GM19238 (cell line): ENCODE data around the gene WDFY4.
"Not testable (repeated sequence)": the region's sequence is repeated elsewhere in the genome, so short reads cannot be mapped to it uniquely, and the experiment has no call there.

Source experiments
- DNase-seq: peaks from one replicate; pipeline ENCODE4 v3.0.0; 2011; ENCODE audit warnings: low spot score; ENCODE audit not compliant: insufficient read length

The WDFY4 gene, protein sequence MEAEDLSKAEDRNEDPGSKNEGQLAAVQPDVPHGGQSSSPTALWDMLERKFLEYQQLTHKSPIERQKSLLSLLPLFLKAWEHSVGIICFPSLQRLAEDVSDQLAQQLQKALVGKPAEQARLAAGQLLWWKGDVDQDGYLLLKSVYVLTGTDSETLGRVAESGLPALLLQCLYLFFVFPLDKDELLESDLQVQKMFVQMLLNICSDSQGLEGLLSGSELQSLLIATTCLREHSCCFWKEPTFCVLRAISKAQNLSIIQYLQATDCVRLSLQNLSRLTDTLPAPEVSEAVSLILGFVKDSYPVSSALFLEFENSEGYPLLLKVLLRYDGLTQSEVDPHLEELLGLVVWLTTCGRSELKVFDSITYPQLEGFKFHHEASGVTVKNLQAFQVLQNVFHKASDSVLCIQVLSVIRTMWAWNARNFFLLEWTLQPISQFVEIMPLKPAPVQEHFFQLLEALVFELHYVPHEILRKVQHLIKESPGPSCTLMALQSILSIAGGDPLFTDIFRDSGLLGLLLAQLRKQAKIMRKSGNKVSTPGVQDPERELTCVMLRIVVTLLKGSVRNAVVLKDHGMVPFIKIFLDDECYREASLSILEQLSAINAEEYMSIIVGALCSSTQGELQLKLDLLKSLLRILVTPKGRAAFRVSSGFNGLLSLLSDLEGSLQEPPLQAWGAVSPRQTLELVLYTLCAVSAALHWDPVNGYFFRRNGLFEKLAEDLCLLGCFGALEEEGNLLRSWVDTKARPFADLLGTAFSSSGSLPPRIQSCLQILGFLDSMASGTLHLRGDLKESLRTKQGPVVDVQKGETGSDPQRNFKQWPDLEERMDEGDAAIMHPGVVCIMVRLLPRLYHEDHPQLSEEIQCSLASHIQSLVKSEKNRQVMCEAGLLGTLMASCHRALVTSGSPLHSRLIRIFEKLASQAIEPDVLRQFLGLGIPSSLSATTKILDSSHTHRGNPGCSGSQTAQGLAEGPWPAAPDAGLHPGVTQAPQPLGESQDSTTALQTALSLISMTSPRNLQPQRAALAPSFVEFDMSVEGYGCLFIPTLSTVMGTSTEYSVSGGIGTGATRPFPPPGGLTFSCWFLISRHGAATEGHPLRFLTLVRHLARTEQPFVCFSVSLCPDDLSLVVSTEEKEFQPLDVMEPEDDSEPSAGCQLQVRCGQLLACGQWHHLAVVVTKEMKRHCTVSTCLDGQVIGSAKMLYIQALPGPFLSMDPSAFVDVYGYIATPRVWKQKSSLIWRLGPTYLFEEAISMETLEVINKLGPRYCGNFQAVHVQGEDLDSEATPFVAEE (N-terminal part only)

DNA sequence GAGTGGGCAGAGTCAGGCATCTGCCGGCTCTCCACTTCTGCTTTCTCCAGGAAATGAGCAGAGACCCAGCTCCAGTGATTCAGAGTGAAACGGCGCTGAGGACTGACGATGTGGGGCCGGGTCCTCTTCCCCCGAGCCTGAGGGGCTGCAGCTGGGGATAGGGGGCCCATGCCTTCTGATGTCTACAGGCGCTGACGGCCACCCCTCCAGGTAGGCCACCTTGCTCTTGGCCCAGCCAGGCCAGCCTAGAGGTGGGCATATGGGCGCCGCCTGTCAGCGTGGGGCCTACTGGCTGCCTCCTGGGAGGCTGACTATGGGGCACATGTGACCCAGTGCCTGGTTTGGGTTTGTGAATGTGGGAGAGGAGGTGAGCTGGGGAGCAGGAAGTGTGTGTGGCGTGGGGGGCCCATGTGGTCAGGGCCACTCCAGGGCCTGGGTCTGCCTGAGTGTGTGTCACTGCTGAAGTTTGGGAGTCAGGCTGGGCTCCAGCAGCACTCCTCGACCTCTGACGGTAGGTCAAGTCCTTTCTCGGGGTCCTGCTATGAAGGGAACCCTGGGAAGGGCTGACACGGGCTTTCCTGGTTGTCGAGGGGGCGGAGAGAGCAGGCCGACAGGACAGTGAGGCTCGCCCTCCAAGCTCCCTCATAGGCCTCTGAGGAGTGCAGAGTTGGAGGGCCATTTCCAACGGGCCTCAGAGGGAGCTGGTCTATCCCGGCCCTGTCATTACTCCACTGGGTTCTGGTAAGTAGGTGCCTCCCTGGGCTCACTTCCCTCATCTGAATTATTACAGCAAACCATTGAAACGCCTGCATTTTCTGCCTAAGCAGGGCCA, at the start of gene WDFY4:
TSS of gene WDFY4 (plus strand) at position 82 of the 832 bp plus-strand sequence. CDS start 24,860 bp downstream, outside the sequence.
- peak; percentile 72 for DNase-seq

DNA sequence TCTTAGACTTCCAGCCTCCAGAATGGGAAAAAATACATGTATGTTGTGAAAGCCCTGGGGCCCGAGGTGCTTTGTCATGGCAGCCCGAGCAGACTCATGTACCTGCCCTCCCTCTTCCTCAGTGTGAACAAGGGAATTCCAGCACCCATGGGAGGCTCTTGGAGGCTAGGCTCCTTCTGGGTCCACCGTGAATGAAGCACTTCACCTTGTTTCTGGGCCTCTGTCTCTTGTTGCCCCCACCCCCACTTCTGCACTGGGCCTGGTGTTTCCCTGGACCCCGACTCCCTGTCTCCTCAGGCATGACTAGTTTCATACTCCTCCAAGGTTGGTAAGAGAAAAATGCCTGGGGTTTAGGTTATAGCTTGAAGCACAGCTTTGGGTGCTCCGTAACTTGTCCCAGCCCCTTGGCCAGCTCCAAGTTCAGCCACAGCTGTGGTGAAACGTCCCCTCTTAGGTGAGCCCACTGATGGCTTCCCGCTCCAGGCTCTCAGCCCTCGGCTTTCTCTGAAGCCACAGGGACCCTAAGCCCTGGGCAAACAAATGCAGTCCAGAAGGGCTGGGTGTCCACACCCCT, 49.6 kb upstream of the WDFY4 start:
- no peak for DNase-seq

DNA sequence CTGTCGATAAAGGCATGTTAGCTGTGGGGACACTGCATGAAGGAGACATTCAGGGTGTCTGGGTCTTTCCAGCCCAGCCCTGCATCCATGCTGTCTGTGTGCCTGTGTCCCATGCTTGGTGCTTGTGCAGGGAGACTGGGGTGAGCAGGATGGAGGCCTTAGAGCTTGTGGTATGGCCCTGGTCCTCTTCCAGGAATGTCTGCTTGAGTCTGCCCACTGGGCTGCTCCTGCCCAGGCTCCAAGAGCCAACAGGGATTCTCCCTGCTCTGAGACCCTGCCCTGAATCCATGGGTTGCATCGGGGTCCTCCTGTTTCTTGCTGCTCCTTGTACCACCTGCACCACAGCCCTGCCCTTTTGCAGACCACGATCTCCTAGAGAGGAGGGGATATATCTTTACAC, 48.4 kb upstream of the WDFY4 start:
- DNase-seq: no peak

DNA sequence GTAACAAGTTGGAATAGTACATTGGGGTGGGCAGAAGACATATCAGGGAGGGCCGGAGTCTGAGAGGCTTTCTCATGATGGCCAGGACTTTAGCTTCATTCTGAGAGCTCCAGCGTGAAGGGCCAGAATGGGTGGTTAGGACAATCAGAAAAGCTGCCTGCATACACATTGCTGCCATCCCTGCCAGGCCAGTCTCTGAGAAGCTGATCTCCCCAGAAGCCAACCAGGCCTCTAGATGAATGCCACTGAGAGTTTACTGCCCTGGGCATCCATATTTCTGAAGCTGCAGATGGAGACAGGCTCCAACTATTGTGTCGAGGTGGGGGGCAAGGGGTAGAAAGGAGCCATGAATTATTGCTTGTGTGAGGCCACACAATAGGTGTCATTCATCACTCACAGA, 47.8 kb upstream of the WDFY4 start:
- no peak for DNase-seq

DNA sequence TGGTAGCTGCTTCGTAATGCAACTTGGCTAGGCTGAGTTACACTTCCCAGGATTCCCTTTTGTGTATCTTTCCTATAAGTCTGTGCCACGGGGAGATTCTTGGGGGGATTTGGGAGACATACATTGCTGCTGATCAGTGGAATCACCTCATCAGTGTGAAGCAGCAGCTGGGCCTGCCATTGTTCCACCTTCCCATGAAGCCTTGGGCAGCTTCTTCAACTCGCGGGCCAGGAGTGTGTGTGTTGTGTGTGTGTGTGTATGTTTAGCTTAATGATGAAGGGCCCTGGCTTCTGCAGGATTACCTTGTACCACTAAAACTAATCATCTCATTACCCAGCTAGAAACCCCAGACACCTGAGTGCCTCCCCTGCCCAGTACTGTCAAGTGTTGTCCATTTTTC, 46.5 kb upstream of the WDFY4 start:
- no peak for DNase-seq

DNA sequence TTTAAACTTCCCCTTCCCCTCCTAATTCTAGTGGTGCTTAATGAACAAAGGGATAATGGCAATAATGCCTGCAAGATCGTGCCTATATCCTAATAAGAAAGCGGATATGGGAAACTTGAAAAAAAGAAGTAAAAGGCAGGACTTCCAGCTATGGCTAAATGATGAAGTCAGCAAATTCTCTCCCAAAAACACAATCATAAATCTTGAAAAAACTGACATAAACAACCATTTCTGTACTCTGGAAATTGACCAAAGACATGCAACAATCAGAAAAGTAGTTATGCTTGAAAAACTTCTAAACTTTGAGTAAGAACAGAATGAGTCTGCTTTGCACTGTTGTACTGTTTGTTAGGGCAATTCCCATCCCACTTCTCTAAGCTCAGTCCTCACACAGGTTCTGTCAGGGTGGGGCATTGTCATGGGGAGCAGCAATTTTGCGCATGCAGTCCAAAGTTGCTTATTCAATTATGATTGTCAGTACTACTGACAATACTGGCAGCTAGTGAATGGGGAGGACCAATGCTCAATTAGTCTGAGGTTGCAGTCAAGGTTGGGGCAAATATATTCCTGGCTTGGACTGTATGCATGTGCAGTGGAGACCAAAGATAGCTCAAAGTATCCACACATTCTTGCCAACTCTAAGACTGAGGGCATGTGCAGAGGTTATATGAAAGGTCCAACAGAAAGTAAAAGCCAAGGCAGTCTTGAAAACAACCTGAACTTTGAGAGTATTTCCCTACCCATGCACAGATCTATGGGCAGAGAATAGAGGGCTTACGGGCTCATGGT, 45.7 kb upstream of the WDFY4 start:
- no peak for DNase-seq

DNA sequence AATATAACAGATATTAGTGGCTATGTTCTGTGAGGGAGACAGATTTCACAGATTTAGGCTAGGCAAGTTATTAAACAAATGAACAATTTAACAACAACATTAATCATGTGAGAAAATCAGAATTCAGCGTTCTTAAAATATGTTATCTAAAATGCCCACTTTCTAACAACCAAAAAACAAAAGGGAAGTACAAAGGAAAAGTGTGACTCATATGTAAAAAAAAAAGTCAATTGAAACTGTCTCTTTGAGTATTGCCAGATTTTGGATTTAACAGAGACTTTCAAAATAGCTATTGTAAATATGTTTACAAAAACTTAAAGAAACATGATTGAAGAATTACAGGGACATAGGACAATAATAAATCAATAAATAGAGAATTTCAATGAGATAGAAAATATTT, 45.0 kb upstream of the WDFY4 start:
- no peak for DNase-seq

DNA sequence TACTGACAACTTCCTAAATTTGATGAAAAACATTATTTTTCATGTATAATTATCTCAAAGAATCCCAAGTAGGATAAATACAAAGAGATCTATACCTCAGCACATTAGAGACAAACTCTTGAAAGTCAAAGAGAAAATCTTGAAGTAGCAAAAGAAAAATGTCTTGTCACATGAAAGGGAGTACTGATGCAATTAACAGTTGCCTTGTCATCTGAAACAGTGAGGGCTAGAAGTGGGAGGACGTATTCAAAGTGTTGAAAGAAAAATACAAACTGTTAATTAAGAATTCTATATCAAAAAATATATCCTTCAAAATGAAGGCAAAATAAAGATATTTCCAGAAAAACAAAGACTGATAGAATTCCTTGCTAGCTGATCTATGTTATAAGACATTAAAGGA, 44.3 kb upstream of the WDFY4 start:
- no peak for DNase-seq

DNA sequence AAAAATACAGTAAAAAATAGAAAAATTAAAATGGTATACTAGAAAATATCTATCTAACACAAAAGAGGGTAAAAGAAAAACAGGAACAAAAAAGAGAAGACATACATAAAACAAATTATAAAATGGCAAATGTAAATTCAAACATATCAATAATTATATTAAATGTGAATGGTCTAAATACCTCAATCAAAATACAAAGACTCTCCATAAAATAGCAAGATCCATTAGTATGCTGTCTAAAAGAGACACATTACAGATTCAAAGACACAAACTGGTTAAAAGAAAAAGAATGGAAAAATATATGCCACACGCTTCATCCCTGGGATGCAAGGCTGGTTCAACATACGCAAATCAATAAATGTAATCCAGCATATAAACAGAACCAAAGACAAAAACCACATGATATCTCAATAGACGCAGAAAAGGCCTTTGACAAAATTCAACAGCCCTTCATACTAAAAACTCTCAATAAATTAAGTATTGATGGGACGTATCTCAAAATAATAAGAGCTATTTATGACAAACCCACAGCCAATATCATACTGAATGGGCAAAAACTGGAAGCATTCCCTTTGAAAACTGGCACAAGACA, 43.5 kb upstream of the WDFY4 start:
- DNase-seq: not testable (repeated sequence)

DNA sequence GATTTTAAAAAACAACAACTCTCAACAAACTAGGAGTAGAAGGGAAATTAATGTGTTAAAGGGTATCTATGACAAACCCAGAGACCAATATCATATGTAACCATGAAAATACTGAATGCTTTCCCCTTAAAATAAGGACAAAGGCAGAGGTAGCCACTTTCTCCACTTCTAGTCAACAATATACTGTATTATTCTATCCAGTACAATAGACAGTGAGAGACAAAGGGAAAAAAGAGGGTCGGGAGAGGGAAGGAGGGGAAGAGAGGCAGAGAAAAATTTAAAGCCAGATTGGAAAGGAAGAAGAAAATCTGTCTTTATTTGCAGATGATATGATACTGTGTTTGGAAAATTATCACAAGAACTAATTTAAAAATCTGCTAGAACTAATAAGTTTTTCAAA, 39.1 kb upstream of the WDFY4 start:
- no peak for DNase-seq

DNA sequence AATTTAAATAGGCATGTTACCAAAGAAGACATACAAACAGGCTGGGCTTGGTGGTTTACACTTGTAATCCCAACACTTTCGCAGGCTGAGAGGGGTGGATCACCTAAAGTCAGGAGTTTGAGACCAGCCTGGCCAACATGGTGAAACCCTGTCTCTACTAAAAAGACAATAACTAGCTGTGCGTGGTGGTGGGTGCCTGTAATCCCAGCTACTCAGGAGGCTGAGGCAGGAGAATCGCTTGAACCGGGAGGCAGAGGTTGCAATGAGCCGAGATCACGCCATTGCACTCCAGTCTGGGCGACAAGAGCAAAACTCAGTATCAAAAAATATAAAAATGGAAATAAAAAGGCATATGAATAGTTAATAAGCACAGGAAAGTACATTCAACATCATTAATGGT, 37.6 kb upstream of the WDFY4 start:
- not testable (repeated sequence) for DNase-seq

DNA sequence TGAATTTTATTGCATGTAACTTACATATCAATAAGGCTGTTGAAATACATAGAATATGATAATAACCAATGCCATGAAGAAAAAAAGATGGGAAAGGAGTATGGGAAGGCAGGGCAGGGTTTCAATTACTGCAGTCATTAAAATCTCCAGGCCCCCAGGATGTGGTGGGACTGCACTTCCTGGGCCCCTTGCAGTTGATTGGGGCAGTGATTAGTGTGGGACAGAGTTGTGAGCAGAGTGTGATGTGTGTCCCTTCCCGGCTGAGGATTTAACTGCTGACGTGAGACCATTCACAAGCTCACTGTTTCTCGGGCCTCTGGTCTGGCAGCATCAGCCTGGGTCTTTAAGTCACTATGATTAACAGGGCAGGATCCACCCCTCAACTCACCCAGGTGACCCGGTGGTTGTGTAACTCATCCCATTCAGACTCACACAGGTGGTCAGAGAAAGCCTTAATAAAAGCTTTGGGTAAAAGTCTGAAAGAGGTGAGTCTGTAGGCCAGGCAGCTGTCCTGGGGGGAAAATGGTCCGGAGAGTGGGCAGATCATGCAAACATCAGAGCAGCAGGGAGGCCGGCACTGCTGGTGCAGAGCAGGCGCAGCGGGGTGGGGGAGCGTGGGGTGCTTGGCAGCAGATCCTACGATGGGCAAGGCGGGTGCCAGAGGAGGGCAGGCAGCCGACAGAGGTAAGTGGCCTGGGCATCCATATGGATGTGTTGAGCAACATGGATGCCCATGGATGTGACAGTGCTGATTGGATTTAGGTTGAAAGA, 36.3 kb upstream of the WDFY4 start:
- no peak for DNase-seq

DNA sequence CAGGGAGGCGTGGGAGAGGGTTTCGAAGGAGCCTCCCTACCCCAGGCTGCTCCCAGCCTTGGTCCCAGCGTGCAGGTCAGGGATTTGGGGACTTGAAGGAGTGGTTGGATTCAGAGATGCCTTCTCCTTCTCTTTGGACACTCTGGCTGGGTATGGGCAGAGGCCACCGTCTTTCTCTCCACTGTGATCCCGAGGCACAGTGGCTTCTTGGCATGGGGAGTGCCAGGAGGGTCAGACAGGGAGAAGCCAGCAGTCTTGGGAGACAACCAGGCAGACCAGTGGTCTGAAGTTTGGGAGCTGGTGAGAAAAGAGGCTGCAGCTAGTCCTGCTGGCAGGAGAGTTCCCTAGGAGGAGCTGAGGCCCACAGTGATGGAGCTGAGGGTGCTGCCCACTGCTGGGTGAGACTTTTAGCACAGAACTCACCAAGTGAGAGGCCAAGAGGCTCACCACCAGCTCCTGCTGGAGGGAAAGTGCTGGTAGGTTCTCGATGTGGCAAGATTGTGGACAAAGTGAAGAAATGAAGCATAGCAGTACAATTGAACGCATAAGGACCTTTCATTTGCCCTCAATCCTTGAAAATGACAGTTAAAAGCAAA, 35.2 kb upstream of the WDFY4 start:
- no peak for DNase-seq

DNA sequence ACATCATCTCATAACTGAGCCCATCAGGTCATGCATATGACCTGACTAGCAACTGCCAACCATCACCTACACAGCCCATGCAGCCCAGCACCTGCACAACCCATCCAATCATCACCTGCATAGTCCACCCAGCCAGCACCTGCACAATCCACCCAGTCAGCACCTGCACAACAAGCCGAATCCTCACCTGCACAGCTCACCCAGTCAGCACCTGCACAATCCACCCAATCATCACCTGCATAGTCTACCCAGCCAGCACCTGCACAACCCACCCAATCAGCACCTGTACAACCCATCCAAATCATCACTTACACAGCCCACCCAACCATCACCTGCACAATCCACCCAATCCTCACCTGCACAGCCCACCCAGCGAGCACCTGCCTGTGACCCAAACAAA, 33.4 kb upstream of the WDFY4 start:
- DNase-seq: no peak

DNA sequence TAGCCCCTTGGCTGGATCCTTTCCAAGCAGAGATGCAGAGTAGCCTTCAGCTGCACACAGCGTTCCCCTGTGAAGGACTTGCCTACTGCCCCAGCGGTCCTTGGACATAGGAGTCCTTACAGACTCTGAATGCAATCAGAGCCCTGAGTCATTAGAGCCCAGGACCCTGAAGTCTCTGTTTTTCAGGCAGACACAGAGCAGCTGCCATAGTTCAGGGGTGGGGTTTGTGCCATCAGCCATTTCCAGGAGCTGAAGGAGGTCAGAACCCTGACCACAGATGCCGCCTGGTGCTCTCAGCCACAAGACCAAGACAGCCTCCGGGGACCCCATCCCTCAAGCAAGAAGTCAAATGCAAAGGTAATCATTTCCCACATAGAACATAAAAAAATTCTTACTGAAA, 32.8 kb upstream of the WDFY4 start:
- no peak for DNase-seq

DNA sequence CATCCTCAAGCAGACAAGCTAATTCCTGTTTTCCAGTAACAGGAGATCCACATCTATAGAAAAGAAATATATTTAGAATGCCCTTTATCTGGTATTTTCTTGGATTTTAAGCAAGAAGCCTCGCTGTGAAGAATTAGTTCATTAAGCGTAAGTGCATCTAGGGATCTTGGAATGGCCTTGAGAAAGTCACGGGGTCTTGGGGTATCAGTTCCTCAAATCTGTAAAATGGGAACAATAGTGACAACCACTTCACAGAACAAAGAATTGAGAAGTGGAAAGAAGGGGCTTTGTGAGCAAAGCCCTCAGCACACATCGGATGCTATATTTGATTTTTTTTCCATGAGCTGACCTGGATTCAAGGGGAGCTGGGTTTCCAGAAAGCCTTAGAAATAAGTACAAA, 32.3 kb upstream of the WDFY4 start:
- DNase-seq: no peak

DNA sequence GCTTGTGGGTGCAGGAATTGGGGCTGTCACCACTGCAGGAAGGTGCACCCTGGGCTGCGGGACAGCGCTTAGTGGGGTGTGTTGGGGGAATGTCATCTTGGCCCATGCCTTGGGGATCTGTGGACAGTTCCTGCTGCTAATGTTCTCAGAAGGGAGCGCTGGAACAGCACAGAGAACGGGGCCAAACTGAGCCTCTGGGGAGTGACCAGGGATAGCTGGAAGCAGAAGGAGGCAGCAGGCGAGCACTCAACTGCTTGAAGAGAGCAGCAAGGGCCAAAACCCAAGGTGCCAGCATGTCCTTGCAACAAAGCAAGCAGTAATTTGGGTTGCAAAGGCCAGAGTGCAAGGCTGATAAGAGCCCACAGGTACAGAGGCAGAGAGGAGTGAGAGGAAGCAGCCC, 31.3 kb upstream of the WDFY4 start:
- DNase-seq: no peak
